ENCODE measurements around the gene ALK.

The ALK gene

DNA sequence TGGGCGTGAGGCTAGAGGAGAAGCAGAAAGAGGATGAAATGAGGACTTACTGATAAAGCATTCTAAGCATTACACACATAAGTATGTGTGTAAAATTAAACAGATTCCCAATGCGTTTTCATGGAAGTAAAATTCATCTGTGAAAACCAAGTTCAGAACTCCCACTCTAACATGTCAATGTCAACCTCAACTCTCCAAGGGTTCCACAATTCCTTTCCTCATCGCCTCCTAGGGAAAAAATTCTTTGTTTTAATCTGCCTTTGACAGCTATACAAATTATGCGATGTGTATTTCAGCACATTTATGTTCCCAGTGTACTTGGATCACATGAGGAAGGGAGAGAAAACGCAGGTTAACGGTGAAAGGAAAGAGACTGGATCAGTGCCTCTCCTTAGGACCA is 729.6 kb downstream of the ALK start:
- Mint-ChIP-seq H3K9me3 (peaks cover 7% of the 10 kb centered on the region), H3K36me3 (ENCODE audit: low read depth) (peaks cover 8% of the 10 kb centered on the region), H3K27me3 (no peaks in the 10 kb centered on the region)

DNA sequence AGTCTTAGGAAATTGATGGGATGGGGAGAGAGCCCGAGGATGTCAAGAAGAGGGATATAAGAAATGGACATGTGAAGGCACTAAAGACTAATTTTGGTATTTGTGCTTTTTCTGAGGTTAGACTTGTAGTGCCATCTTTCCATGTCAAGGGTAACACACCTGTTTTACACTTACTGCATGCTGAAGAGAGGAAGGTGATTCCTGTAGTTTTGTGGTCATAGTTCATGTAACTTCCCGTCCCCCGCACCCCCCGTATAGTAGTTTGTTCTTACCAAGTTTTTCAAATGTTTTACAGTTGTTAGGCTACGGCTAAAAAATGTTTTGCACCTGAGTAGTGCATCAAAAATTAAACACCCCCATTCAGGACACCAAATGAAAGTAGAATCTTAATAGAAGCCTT is 732.3 kb downstream of the ALK start:
- Mint-ChIP-seq H3K4me3 (no peak overlapping the region), H3K9me3 (peaks cover 7% of the 10 kb centered on the region), H3K4me1 (peaks cover 9% of the 10 kb centered on the region), H3K27ac (no peak overlapping the region), H3K27me3 (no peaks in the 10 kb centered on the region), H3K36me3 (ENCODE audit: low read depth) (peaks cover 13% of the 10 kb centered on the region)
- ATAC-seq = no peak
- DNase-seq = no peak

More for the DNA sequence above, 729.6 kb downstream of the ALK start:
- Mint-ChIP-seq H3K27ac (no peak overlapping the region), H3K4me1 (peaks cover 11% of the 10 kb centered on the region), H3K4me3 (no peak overlapping the region)
- no peak for DNase-seq
- ATAC-seq = no peak

DNA sequence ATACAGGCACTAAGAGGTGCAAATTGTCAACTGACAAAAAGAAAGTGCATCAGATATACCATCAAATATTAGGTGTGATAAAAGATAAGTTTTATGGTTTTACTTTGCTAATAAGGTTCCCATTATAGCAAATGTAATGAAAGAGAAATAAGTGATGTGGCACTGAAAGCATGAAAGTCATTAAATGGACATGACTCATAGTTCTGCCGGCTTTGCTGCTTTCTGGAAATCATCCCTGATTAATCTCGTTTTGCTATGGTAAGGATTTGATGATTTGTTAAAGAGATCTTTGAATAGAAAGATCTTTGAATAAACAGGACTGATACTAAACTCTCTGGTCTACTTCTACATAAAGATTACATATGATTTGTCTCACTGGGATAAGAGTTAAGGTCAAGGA is 733.5 kb downstream of the ALK start:
- Mint-ChIP-seq H3K9me3 (peaks cover 7% of the 10 kb centered on the region), H3K4me1 (peaks cover 9% of the 10 kb centered on the region), H3K27me3 (no peaks in the 10 kb centered on the region), H3K36me3 (ENCODE audit: low read depth) (peaks cover 13% of the 10 kb centered on the region), H3K4me3 (no peak overlapping the region), H3K27ac (no peak overlapping the region)
- no peak for DNase-seq
- no peak for ATAC-seq

DNA sequence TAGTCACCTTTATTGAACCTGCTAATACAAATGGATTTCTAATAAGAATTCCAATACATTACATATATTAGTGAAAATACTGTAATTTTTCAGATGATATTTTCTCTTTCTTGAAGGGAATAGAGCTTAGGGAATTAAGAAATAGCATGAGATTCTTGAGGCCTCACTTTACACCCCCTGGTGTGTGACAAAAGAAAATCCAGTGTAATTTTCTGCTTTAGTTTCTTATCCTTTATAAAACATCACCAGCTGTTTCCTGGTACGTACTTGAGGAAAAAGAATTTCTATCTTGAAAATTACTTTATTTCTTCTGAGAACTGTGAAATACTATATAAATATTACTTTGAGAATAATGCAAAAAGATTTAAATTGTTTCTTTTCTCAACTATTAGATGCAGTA is 734.6 kb downstream of the ALK start:
- ATAC-seq (no peak), DNase-seq (no peak)
- Mint-ChIP-seq H3K4me3 (no peak overlapping the region), H3K9me3 (peaks cover 7% of the 10 kb centered on the region), H3K4me1 (peaks cover 9% of the 10 kb centered on the region), H3K27ac (no peak overlapping the region), H3K27me3 (no peaks in the 10 kb centered on the region), H3K36me3 (ENCODE audit: low read depth) (peaks cover 13% of the 10 kb centered on the region)

DNA sequence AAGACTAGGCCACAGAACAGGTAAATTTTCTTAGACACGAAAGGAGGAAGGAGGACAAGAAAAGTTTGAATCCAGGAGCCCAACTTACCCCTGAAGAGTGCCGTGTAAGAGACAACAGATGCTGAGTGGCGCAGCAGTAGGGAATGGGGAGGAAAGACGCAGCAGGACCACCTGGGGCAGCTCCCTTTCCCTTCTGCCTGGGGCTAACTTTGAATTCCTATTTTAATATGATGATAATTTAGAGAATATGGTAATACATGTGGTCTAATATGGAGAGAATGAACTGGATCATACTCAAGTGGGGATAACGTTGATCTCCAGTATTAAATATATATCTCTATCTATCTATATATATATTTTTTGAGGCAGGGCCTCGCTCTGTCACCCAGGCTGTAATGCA is 736.9 kb downstream of the ALK start:
- H3K36me3 Mint-ChIP-seq (ENCODE audit: low read depth) = peaks cover 13% of the 10 kb centered on the region
- no peaks in the 10 kb centered on the region for H3K27me3 Mint-ChIP-seq
- H3K4me1 Mint-ChIP-seq = peaks cover 11% of the 10 kb centered on the region
- ATAC-seq = no peak
- DNase-seq = no peak
- no peak overlapping the region for H3K4me3 Mint-ChIP-seq
- H3K9me3 Mint-ChIP-seq = peaks cover 7% of the 10 kb centered on the region
- no peak overlapping the region for H3K27ac Mint-ChIP-seq

DNA sequence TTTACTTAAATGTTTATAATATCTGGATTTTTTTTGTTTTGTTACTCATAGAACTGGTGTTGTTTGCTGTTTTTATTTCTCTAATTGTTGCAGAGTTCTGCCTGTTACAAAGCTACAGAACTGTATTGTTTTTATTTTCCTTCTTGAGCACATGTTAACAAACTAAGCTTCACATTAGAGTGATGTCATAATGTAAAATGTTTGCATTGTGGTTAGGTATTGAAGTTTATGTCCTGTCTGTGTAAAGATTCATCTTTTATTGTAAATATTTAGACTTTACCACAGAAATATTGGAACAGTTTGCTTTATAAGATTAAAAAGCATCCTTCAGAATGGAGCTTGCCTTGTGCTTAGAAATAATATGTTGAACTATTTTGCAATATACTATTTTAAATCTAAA is 738.5 kb downstream of the ALK start:
- Mint-ChIP-seq H3K27me3 (no peaks in the 10 kb centered on the region), H3K27ac (no peak overlapping the region), H3K4me3 (no peak overlapping the region), H3K4me1 (peaks cover 5% of the 10 kb centered on the region), H3K9me3 (peaks cover 4% of the 10 kb centered on the region), H3K36me3 (ENCODE audit: low read depth) (peaks cover 10% of the 10 kb centered on the region)
- no peak for ATAC-seq
- no peak for DNase-seq

DNA sequence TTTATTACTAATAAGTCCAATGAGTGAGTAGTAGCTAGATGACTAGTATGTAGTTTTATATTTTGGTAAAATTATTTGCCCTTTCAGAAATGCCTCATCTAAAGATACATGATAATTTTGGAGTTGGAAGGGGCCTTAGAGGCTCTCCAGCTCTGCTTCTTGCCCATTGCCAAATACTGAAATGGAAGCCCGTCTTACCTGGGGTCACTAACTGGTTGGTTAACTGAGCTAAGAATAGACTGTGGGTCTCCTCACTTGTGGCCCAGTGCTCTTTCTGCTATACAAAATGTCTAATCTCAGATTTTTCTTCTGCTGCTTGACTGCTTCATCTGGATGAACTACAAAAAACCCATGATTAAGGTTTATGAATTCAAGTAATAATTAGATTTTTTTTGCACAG is 739.1 kb downstream of the ALK start:
- Mint-ChIP-seq H3K36me3 (ENCODE audit: low read depth) (peaks cover 4% of the 10 kb centered on the region), H3K27me3 (no peaks in the 10 kb centered on the region)
- no peak for ATAC-seq

DNA sequence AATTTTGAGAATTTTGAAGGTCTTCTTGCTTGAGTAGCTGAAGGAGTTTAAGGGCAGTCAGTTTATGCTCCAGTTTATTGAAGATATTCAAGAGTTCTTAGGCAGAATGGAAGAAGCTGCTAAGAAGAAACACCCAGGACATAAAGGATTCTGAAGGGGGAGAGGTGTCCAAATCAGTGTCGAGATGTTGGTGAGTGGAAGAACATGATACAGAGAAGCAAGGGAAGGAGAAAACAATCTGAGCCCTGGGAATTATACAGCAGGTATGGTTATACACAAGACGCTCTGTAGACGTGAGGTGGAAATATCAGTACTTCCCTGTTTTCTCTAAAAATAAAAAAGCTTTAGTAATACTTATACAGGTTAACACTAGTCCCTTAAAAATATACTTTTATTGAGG is 746.0 kb downstream of the ALK start:
- H3K4me3 Mint-ChIP-seq = no peak overlapping the region
- no peak for ATAC-seq
- H3K36me3 Mint-ChIP-seq (ENCODE audit: low read depth) = peaks cover 25% of the 10 kb centered on the region
- no peak overlapping the region for H3K27ac Mint-ChIP-seq
- H3K27me3 Mint-ChIP-seq = no peaks in the 10 kb centered on the region
- H3K9me3 Mint-ChIP-seq = no peaks in the 10 kb centered on the region
- peaks cover 5% of the 10 kb centered on the region for H3K4me1 Mint-ChIP-seq
- no peak for DNase-seq

More for the DNA sequence above, 739.1 kb downstream of the ALK start:
- no peak for DNase-seq
- H3K9me3 Mint-ChIP-seq = no peaks in the 10 kb centered on the region
- H3K27ac Mint-ChIP-seq = no peak overlapping the region
- H3K4me3 Mint-ChIP-seq = no peak overlapping the region
- H3K4me1 Mint-ChIP-seq = peaks cover 5% of the 10 kb centered on the region

DNA sequence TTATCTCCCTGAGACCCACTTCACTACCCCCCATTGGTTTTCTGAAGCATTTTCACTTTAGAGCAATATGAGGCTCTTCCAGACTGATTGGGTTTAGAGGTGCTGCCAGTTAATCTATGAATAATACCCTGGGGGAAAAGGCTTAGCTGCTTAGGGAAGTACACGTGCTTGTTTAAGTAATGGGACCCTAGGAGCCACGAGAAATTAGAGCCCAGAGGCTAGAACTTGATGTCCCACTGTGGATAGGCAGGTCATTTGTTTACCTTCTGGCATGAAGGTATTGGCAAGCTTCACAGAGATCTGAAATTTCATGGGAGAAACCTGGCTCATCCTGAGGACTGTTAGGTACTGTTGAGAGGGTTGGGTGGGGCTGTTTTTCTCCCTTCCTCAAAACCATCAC is 746.4 kb downstream of the ALK start:
- Mint-ChIP-seq H3K27ac (no peak overlapping the region), H3K4me1 (peaks cover 5% of the 10 kb centered on the region), H3K36me3 (ENCODE audit: low read depth) (peaks cover 27% of the 10 kb centered on the region), H3K27me3 (no peaks in the 10 kb centered on the region), H3K9me3 (no peaks in the 10 kb centered on the region), H3K4me3 (no peak overlapping the region)
- DNase-seq = no peak
- ATAC-seq = no peak

DNA sequence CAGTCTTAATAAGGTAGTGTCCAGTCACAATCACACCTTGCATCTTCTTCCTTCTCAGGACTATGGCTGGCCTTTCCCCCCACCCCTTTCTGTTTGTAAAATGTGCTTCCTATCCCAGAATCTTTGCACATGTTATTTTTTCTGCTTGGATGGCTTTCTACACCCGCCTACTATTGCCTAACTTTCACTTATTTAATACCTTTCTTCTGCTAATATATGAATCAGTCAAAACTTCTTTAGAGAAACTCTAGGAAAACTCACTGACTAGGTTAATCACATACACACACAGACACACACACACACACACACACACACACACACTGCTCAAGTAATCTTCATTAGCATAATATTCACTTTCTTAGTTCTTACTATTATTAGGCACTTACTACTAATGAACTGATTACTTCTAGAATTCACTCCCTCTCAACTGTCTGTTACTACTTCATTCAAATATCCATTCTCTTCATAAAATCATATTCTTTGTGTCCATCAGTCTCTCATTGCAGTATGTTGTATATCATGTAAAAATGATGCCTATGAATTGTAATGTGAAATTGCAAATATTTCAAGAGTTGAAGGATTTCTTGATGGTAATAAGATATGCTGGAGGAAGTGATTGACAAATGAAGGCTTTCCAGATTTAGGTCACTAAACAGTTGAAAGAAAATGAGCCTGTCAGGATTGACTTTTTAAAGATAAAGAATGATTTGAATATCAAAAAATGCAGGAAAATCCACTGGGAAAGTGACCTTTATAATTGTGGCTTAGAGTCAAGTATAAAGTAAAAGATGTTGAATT is 754.9 kb downstream of the ALK start:
- no peak overlapping the region for H3K27ac Mint-ChIP-seq
- no peaks in the 10 kb centered on the region for H3K9me3 Mint-ChIP-seq
- H3K36me3 Mint-ChIP-seq (ENCODE audit: low read depth) = peaks cover 16% of the 10 kb centered on the region
- H3K4me1 Mint-ChIP-seq = no peaks in the 10 kb centered on the region
- no peak for ATAC-seq
- no peak overlapping the region for H3K4me3 Mint-ChIP-seq
- no peak for DNase-seq
- H3K27me3 Mint-ChIP-seq = no peaks in the 10 kb centered on the region

DNA sequence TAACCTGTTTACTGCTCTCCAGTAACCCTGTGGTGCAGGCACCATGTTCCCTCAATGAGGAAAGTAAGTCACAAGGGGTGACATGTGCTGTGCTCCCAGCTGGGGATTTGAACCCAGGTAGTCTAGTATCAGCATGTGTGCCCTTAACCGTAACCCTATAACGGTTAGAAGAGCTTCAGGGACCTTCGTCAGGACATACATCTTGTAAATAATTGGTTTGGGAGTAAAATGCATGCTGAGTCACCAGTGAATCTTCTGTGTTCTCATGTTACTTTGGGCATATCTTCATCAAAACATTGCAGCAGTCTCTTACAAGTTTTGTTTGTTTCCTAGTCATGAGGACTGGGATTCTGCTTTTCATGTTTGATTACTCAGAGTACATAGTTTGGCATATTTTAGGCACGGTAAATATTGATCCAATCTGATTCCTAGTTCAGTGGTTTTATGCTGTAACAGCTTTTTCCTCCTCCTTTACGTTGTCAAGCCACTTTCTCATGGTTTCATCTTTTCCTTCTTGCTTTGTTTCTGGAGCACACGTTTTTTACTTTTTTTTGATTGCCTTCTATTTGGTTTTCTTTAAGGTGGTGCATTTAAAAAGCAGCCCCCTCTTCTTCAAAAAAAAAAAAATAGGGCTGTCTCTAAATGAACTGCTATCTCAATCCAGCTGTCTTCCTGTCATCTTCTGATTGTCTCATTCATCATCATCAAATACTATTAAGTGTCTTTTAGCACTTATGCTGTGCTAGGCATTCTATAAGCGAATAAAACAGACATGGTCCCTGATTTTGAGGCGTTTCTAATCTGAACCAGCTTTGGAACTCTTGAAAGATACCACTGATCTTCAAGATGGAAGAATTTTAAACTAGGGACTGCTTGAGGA is 755.8 kb downstream of the ALK start:
- ATAC-seq = no peak
- DNase-seq = no peak
- Mint-ChIP-seq H3K9me3 (no peaks in the 10 kb centered on the region), H3K27me3 (no peaks in the 10 kb centered on the region), H3K36me3 (ENCODE audit: low read depth) (peaks cover 14% of the 10 kb centered on the region), H3K4me3 (no peak overlapping the region), H3K27ac (no peak overlapping the region), H3K4me1 (no peaks in the 10 kb centered on the region)

DNA sequence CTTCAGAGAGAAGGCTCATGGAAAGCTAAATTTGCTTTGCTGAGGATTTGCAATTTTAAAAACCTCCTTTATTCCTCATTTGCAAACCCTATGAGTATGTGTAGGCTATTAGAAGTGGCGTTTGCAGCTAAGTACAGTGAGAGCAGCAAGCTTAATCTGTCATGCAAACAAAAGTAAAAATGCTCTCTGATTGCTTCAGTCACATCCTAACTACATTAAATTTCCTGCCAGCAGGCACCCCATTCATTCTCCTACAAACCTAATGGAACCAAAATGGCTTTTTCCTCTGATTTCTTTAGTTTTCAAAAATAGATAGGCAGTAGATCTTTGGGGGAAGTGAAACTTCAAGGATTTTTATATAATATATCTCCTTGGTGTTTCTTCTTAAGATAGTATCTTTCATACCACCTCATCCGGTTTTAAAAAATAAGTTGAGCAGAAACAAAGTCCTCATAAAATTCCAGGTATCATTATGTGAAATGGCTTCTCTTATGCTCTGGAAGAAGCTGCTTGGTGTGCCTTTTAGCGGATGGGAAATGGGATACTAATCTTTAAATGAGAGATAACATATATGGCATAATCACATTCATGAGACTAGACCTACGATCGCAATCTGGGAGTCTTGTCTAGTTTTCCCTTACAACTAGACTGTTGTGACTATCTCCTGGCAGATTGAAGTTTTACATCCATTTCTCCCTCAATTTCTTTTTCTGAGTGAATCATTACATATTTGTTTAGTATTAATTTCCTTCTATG is 757.1 kb downstream of the ALK start:
- Mint-ChIP-seq H3K27ac (no peak overlapping the region), H3K36me3 (ENCODE audit: low read depth) (peaks cover 9% of the 10 kb centered on the region), H3K4me1 (no peaks in the 10 kb centered on the region), H3K9me3 (no peaks in the 10 kb centered on the region), H3K27me3 (no peaks in the 10 kb centered on the region), H3K4me3 (no peak overlapping the region)
- DNase-seq (no peak), ATAC-seq (no peak)

DNA sequence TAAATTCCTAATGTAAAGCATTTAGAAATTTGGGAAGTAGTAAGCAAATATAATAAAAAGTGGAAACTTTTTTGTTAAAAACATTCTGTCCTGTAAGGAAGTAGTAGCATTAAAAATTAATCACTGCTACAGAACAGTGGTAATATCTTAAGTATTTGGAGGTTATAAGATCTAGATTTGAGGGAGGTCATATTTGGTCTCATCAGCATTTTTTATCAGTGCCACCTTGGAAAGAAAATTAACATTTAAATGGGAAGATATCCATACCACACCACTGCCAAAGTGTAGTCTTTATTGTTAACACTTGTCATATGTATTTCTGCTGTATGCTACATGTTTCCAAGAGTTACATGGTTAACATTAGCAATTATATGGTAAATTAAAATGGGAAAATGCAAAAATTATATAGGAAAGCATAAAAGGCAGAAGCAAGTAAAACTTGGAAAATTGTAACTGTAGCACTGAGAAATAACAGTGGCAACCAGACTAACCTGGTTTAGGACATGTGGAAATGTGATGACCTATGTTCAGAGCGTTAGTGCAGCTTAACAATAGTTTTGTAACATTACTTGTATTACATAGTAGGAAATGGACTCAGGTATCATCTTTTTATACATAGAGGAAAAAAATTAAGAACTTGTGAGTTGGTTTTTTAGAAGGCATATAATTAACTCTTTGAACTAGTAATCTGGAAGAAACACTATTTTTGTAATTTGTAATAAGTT is 759.0 kb downstream of the ALK start:
- ATAC-seq (no peak), DNase-seq (no peak)
- Mint-ChIP-seq H3K9me3 (no peaks in the 10 kb centered on the region), H3K36me3 (ENCODE audit: low read depth) (peaks cover 8% of the 10 kb centered on the region), H3K27ac (no peak overlapping the region), H3K4me1 (no peaks in the 10 kb centered on the region), H3K27me3 (no peaks in the 10 kb centered on the region), H3K4me3 (no peak overlapping the region)

DNA sequence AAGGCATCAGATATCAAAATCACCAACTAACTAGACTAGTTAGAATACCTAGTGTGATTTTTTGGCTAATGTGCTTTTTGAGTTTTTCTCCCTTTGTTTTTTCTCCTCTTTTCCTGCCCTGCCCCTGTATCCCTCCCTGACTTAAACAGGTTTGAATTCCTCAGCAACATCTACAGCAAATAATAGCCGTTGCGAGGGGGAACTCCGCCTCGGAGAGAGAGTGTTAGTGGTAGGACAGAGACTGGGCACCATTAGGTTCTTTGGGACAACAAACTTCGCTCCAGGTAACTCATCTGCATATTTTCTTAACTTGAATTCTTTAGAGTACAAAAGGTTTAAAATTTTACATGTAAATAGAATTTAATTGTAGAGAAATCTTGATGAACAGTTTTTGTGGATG is 761.2 kb downstream of the ALK start:
- no peaks in the 10 kb centered on the region for H3K27me3 Mint-ChIP-seq
- H3K27ac Mint-ChIP-seq = no peak overlapping the region

More for the DNA sequence above, 761.2 kb downstream of the ALK start:
- Mint-ChIP-seq H3K9me3 (no peaks in the 10 kb centered on the region), H3K36me3 (ENCODE audit: low read depth) (peaks cover 12% of the 10 kb centered on the region), H3K4me1 (no peaks in the 10 kb centered on the region), H3K4me3 (no peak overlapping the region)
- DNase-seq (no peak), ATAC-seq (no peak)
